HG03139 (cell line): Measurements from ENCODE around the gene HERC4.
"Not testable (repeated sequence)": the region's sequence is repeated elsewhere in the genome, so short reads cannot be mapped to it uniquely, and the experiment has no call there.

ENCODE experiments used
- ATAC-seq: cut with Tn5 transposase; IDR thresholded peaks from one replicate; pipeline ENCODE4 v1.9.1; 2021; ENCODE audit not compliant: unreplicated experiment

HERC4 gene

DNA sequence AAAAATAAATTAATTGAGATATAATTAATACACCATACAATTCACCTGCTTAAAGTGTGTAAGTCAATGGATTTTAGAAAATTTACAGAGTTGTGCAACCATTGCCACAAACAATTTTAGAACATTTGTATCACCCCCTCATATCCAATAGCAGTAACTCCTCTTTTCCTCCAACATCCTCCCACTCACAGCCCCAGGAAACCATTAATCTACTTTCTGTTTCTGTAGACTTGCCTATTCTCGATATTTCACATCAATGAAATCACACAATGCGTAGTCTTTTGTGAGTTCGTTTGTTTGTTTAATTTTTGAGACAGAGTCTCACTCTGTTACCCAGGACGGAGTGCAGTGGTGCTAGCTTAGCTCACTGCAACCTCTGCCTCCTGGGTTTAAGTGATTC is 13.7 kb upstream of the HERC4 start:
- peak; percentile 61 for ATAC-seq

DNA sequence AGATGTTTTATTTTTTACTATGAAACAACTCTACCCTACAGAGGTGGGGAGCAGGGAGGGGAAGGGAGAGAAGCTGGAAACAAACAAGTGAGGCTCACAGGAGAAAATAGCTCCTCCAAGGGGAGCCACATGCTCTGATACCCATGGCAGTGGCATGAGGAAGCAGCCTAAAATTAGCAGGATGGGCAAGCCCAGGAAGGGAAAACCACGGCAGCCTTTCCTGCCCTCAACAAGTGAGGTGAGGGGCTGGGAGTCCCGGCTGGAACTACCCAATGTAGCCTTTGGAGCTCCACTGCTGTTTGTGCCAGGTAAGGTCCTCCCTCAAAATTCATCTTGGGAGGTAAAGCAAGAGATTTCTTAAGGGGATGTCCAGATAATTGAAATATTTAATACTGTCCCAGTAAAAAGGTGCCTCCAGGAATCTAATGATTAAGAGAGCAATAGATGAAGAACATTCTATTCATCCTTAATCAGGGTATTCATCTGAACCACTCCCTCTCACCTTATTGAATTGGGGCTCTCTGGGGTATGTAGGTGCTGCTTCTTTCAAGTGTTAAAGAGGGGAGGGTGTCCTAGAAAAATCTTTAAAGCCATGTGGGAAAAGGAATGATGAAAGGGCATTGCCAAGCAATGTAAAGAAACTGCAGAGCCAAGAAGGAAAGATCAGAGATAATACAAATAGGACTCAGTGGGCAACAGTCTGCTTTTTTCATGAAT is 12.8 kb upstream of the HERC4 start:
- ATAC-seq = no peak

- no peak for ATAC-seq
Observed at GRCh38 chr10:68086910-68087684, 12.0 kb upstream of the HERC4 start.

DNA sequence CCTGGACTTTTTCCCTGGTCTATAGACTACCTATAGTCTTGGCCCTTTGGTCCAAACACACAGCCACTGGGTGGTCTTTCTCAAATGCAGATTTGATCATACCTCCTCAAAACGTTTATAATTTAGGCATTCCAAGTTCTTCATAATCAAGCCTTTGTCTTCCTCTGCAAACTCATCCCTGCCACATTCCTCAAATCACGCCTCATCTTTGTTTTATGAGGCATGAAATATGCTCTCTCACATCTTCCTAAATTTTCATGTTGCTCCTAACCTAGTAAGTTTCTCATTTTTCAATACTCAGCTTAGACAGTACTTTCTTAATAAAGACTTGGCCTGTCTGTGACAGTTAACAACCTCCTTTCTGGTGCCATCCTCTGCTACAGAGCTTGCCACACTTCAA is 10.9 kb upstream of the HERC4 start:
- no peak for ATAC-seq

- no peak for ATAC-seq
Observed at GRCh38 chr10:68084469-68084868, 9.4 kb upstream of the HERC4 start.

DNA sequence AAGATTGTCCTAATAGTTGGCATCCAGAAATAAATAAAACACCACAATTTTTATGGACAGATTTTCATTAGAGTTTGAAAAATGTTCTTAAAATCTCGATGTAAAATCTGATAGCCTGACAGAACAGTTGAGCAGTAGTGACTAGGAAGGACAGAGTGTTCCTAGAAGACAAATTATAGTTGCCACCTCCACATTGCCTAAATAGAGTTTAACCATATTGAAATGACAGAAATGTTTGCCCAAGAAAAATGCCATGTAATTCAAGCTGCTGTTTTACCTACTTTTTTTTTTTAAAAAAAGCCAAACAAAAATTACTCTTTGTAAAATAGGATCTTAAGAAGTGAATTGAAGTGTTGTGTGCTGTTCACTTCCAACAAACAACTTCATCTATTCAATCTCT is 8.9 kb upstream of the HERC4 start:
- no peak for ATAC-seq

DNA sequence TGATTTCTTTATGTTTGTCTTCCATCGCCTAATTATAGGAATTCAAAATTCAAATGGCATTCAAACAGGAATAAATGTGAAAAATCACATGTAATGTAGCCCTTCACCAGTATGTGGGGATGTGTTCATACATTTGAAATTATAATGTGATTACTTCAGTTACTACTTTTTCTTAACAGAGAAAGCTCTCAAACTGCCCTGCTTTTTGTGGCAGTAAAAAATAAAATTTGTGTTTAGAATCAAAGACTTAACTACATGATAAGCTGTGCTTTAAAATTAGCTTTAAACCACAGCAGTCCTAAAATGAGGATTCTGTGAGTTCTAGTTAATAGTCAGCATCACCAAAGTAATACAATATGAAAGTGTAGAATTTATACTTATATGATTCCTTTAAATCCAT is 7.8 kb upstream of the HERC4 start:
- no peak for ATAC-seq

DNA sequence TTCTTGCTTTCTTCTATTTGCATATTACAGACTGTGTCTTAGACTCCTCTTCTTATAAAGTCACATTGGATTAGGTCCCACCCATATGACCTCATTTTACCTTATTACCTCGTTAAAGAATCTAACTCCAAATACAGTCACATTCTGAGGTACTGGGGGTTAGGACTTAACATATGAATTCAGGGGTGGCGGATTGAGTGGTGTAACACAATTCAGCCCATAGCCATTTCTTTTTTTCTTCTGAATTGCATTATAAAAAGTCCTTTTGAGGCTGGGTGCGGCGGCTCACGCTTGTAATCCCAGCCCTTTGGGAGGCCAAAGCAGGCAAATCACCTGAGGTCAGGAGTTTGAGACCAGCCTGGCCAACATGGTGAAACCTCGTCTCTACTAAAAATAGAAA is 6.8 kb upstream of the HERC4 start:
- ATAC-seq = no peak

GRCh38 chr10:68080853-68081431 is 5.9 kb upstream of the HERC4 start:
- no peak for ATAC-seq

DNA sequence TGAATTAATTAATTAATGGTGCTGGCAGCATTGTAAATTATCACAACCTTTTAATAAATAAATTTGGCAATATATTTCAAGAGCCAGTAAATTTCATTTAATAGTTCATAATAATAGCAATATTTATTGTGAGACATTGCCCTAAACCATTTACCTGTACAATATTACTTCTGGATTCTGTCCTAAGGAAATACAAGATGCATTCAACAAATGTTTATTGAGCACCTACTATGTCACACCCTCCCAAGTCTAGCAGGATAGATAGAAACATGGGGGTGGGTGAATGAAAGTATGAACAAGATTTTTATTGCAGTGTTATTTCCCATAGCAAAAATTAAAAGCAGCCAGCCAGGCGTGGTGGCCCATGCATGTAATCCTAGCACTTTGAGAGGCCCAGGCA is 4.4 kb upstream of the HERC4 start:
- ATAC-seq = no peak

DNA sequence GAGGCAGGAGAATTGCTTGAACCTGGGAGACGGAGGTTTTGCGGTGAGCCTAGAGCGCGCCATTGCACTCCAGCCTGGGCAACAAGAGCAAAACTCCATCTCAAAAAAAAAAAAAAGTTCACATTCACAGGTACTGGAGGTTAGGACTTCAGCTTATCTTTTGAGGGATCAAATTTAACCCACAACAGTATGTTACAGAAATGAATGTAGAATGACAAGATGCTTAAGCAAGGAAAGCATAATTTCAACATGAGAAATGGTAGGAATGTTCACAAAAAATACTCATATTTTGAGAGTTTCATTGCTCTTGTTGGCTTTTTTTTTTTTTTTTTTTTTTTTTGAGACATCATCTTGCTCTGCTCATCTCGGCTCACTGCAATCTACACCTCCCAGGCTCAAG is 1.9 kb upstream of the HERC4 start:
- no peak for ATAC-seq

- not testable (repeated sequence) for ATAC-seq
Observed at GRCh38 chr10:68076081-68076480, 998 bp upstream of the HERC4 start.

DNA sequence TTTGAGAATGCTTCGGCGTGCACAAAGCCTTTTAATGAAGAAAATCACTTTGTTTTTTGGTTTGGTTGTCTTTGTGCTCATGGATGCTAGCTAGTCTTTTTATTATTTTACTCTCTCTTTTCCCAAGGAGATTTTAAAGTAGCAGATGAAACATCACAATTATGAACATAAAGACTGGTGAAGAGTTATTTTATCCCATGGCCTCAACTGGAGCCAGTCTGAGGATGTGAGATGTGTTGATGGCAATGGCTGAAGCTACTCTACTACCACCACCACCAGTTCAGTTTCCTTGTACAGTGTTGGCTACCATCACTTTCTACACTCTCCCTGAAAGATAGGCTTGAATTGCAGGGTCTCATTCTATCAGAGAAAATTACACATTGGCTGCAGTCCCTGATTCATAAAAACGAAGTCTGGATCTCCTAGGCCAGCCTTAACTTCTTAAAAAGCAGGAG is 494 bp upstream of the HERC4 start:
- no peak for ATAC-seq

DNA sequence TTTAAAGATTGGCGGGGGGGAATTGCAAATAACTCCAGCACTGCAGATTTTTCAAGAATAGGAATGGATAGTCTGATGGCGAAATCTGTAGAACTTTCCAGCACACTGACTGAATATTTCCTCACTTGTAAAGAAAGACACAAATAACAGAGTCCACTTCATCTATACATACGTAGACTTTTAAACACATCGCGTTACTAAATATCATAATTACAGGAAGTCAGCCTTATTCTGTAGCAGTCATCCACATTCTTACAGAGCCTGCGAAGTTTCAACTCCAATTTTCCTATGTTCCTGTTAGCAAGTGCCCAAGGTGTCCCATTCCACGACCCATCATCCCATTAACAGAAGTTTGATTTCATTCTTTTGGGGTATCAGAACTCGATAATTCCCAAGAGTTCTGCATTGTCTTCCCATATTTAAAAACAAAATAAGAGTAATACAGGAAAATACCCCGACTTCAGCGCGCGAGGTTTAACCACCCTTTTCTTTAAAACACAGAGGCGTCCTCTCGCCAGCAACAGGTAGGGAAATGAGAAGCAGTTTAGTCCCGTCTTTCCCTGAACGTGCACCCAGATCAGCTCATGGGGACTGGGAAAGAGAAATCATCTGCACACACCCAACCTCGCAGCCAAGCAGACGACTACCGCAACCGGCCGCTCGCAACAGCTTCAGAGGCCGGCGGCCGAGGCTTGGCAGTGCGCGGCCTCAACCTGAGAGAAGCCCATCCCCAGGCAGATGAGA is 880 bp downstream of the HERC4 start:
- ATAC-seq = no peak

DNA sequence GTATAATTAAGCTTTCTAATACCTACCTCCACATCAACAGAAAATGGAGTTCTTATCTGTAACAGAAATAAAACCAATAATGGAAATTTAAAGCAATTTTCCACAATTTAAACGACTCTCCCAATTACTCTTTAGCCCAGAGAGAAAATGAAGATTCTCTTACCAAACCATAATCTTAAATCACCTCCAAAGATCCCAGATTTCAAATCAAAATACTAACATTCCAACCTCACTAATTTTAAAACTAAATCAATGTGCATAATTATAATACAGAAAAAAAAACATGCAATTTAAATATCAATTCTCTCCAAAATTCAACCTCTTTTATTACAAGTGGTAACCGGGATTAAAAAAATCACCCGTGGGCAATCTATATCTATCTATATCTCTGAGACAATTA is 1.5 kb downstream of the HERC4 start:
- no peak for ATAC-seq

GRCh38 chr10:68067508-68067907 is 7.6 kb downstream of the HERC4 start:
- no peak for ATAC-seq

DNA sequence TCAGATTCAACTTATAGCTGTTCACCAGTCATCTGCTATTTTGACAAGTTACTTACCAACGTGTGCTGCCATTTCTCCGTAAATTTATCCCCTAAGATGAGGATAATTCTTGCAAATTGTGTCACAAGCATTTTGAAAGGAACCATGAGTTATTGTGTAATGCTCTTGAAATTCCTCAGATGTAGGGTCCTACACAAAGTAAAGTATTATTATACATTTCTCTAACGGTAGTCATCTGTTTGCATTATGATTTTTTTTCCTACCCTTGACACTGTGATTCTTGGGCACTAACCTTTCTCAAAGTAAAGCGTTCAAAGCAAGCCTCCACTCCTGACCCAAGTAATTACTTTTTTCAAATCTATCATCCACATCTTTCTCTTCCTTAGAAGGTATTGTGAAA is 8.1 kb downstream of the HERC4 start:
- no peak for ATAC-seq

- ATAC-seq = no peak
Observed at GRCh38 chr10:68053553-68053952, 21.5 kb downstream of the HERC4 start.

GRCh38 chr10:68052463-68052862 is 22.6 kb downstream of the HERC4 start:
- ATAC-seq = no peak

DNA sequence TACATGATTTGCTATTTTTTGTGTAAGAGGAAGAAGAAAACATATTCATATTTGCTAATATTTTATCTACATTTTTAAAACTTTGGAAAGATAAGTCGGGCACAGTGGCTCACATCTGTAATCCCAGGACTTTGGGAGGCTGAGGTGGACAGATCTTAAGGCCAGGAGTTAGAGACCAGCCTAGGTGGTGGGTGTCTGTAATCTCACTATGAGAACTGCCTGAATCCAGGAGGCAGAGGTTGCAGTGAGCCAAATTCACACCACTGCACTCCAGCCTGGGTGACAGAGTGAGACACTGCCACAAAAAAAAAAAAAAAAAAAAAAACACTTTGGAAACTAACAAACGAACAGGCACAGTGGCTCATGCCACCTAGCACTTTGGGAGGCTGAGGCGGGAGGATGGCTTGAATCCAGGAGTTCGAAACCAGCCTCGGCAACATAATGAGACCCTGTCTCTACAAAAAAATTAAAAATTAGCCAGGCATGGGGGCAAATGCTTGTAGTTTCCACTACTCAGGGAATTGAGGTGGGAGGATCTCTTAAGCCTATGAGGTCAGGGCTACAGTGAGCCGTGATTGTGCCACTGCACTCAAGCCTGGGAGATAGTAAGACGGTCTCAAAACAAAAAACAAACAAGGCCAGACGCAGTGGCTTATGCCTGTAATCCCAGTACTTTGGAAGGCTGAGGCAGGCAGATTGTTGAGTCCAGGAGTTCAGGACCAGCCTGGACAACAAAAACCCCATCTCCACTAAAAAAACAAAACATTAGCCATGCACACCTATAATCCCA is 25.6 kb downstream of the HERC4 start:
- no peak for ATAC-seq
